ENCODE results near the gene MYO15B. TPM values are rescaled to one million over a fixed set of nuclear protein-coding genes. Genes with fewer than 3 reads are reported as not detected.

Gene MYO15B
- 17.4 and 17.6 TPM in 2 replicates for total RNA-seq

DNA sequence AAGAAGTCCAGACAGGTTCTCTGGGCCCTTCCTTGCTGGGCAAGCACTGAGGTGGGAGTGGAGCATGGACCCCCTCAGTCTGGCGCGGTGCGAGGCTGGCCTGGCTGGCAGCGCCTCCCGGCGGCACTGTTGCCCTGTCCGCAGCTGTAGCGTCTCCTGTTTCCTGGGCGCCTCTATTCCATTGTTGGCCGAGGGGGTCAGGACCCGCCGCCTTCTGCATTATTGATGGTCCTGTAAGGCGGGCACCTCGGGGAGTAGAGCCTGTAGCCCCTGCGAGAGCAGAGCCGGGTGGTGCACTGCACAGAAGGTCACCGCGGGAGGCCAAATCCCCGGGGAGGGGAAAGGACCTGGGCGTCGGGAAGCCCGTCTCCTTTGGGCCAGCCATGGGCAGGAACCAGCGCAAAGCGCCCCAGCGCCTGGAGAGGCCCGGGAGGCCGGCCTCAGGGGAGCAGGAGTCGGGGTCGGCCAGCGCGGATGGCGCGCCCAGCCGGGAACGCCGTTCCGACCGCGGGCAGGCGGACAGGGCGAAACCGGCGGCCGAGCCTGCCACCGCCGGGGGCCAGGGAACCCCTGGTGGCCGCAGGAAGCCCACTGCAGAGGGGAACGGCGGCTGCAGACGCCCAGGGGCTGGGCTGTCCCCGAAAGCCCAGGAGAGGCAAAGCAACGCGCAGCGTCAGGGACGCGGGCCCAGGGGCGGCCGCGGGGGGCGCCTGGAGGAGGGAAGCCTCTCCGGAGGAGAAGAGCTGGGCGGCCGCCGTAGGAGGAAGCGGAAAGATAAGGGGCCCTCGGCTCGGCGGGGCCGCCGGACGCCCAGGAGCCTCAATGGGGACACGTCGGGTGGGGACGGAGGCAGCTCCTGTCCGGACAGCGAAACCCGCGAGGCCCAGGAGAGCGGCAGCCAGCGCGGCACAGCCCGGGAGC is at the start of gene MYO15B:
TSS of gene MYO15B (plus strand) at position 126 of the 921 bp plus-strand sequence. CDS start at position 384, 258 bp downstream.

GRCh38 chr17:75632863-75633485 is 45.4 kb downstream of the MYO15B start, which contains the start of gene SMIM5:
Gene SMIM5, plus strand, starts transcription at chr17:75633434. Its CDS starts 6,768 bp downstream, at chr17:75640202.

GRCh38 chr17:75666959-75667790 is 79.6 kb downstream of the MYO15B start, which contains the start of the genes RECQL5 and SAP30BP:
Gene RECQL5, minus strand, starts transcription at chr17:75667154. Its CDS starts 597 bp downstream, at chr17:75666557.
Gene SAP30BP, plus strand, starts transcription at chr17:75667338. Its CDS starts 35 bp downstream, at chr17:75667373.

Other genes starting within 250 kb of the MYO15B start
- 105 and 113 TPM in 2 replicates for gene GRB2, start 182.1 kb upstream of the MYO15B start, total RNA-seq
- gene TMEM94, start 131.2 kb upstream of the MYO15B start, total RNA-seq = 42.9 and 56.2 TPM in 2 replicates
- gene CASKIN2, start 72.3 kb upstream of the MYO15B start, total RNA-seq = 18.6 and 21.3 TPM in 2 replicates
- 9.8 and 10.0 TPM in 2 replicates for gene TSEN54, start 71.3 kb upstream of the MYO15B start, total RNA-seq
- 3.7 and 4.6 TPM in 2 replicates for gene LLGL2, start 62.1 kb upstream of the MYO15B start, total RNA-seq
- under 0.01 and 0.10 TPM in 2 replicates for gene SMIM5, start 45.6 kb downstream of the MYO15B start, total RNA-seq
- gene RECQL5, start 79.4 kb downstream of the MYO15B start, total RNA-seq = 16.3 and 18.1 TPM in 2 replicates
- gene SAP30BP, start 79.5 kb downstream of the MYO15B start, total RNA-seq = 70.9 and 71.3 TPM in 2 replicates
- 6.1 and 50.0 TPM in 2 replicates for gene ITGB4, start 133.7 kb downstream of the MYO15B start, total RNA-seq
- gene GALK1, start 177.4 kb downstream of the MYO15B start, total RNA-seq = 50.5 and 65.7 TPM in 2 replicates
- 17.9 and 19.6 TPM in 2 replicates for gene UNK, start 197.0 kb downstream of the MYO15B start, total RNA-seq

Measured in vein endothelial cell (primary cell).